PC-9 (cell line): Measurements from ENCODE around the gene FAM180B. TPM values are rescaled to one million over a fixed set of nuclear protein-coding genes. Genes with fewer than 3 reads are reported as not detected.

Source experiments
- BruUV-seq: library from RNA; stranded (reverse); fragments of 400-500 nt; replicated peaks from 2 replicates; lab custom pipeline; 2021; lab: Mats Ljungman, UMichigan
- CTCF ChIA-PET: fragments of 300-600 bp; sonication (Branson Sonifier 250); formaldehyde crosslinking; loops from one replicate; lab custom pipeline; 2022; ENCODE audit warnings: antibody characterized with exemption; lab: Charles Lee
- POLR2A ChIA-PET: fragments of 300-600 bp; sonication (Branson Sonifier 250); formaldehyde crosslinking; loops from one replicate; lab custom pipeline; 2022; ENCODE audit warnings: antibody characterized with exemption; ENCODE audit not compliant: unreplicated experiment; lab: Charles Lee
- DNase-seq, 2 experiments: peaks; one replicate each; pipeline versions ENCODE4 v3.0.0 to v3.0.0-alpha.2; 2015 to 2022; ENCODE audit warnings: mixed read lengths in 1 of 2
- H2AFZ ChIP-seq: fragments of 200-600 bp; sonication (generic); 2 replicates; pipeline ENCODE4 v1.8.1; 2017; ENCODE audit warnings: antibody characterized with exemption
- H3F3A ChIP-seq: fragments of 200-600 bp; sonication (generic); 2 replicates; pipeline ENCODE4 v1.8.1; 2017; ENCODE audit warnings: antibody characterized with exemption, mild to moderate bottlenecking, low read depth; ENCODE audit not compliant: insufficient read depth
- H3K27ac ChIP-seq: fragments of 200-600 bp; sonication (generic); 2 replicates; pipeline ENCODE4 v1.6.1; 2016; ENCODE audit warnings: mixed run types
- H3K27me3 ChIP-seq: fragments of 200-600 bp; sonication (generic); 2 replicates; pipeline ENCODE4 v1.6.1; 2016; ENCODE audit warnings: low read depth, mixed run types; ENCODE audit not compliant: insufficient read depth
- H3K36me3 ChIP-seq: fragments of 200-600 bp; sonication (generic); 2 replicates; pipeline ENCODE4 v1.6.1; 2016; ENCODE audit warnings: low read depth, mixed run types
- H3K4me1 ChIP-seq: fragments of 200-600 bp; sonication (generic); replicated peaks from 2 replicates; pipeline ENCODE4 v1.6.1; 2016; ENCODE audit warnings: mixed run types; ENCODE audit not compliant: insufficient read depth
- H3K4me2 ChIP-seq: fragments of 200-600 bp; sonication (generic); 2 replicates; pipeline ENCODE4 v1.6.1; 2017; ENCODE audit warnings: mixed run types
- H3K4me3 ChIP-seq: fragments of 200-600 bp; sonication (generic); 2 replicates; pipeline ENCODE4 v1.6.1; 2016; ENCODE audit warnings: mixed run types
- H3K79me2 ChIP-seq: fragments of 200-600 bp; sonication (generic); 2 replicates; pipeline ENCODE4 v1.6.1; 2017; ENCODE audit warnings: low read depth, mixed run types
- H3K9me2 ChIP-seq: fragments of 200-600 bp; sonication (generic); 2 replicates; pipeline ENCODE4 v1.8.1; 2017; ENCODE audit warnings: mild to moderate bottlenecking; ENCODE audit not compliant: insufficient read depth
- H3K9me3 ChIP-seq: fragments of 200-600 bp; sonication (generic); 2 replicates; pipeline ENCODE4 v1.8.1; 2016; ENCODE audit warnings: low read depth; ENCODE audit not compliant: insufficient read depth
- H4K20me1 ChIP-seq: fragments of 200-600 bp; sonication (generic); 2 replicates; pipeline ENCODE4 v1.8.1; 2017; ENCODE audit not compliant: insufficient read depth
- CTCF ChIP-seq: fragments of 200-600 bp; sonication (generic); conservative IDR thresholded peaks from 2 replicates; pipeline ENCODE4 v1.6.1; 2017; ENCODE audit warnings: mixed run types, antibody characterized with exemption, mild to moderate bottlenecking, moderate library complexity
- EZH2 ChIP-seq: fragments of 200-600 bp; sonication (generic); IDR thresholded peaks from 2 replicates; pipeline ENCODE4 v1.8.0; 2017; ENCODE audit warnings: antibody characterized with exemption, low read depth
- intact Hi-C: fragments of 100-400 bp; cut with micrococcal nuclease; formaldehyde crosslinking; loops from one replicate; pipeline ENCODE4 v1.10.0; 2022; ENCODE audit not compliant: unreplicated experiment
- total RNA-seq: library from RNA; stranded (reverse); gene quantifications from 2 replicates; pipeline ENCODE4 v1.2.3, GENCODE V29; 2021

Gene FAM180B
- total RNA-seq, 1 experiment from 2014 or later = not detected

GRCh38 chr11:47587723-47588326 is 1.3 kb downstream of the FAM180B start:
- Histone ChIP-seq H3K36me3 (no peaks in the 10 kb centered on the region), H3F3A (peaks cover 7% of the 10 kb centered on the region; the same call in 1 of the 2 replicates), H3K9me2 (no peaks in the 10 kb centered on the region), H2AFZ (no peak overlapping the region), H3K4me1 (no peaks in the 10 kb centered on the region), H3K79me2 (no peaks in the 10 kb centered on the region), H3K9me3 (no peaks in the 10 kb centered on the region), H4K20me1 (no peaks in the 10 kb centered on the region), H3K4me2 (no peak overlapping the region), H3K27me3 (peaks cover 2% of the 10 kb centered on the region; the same call in 1 of the 2 replicates), H3K27ac (no peak overlapping the region), H3K4me3 (no peak overlapping the region)
- intact Hi-C loops = no loop called here
- POLR2A ChIA-PET = interaction anchor here (0.6 kb wide), 1 partner anchor 48 kb away, joined by 4 read pairs; no protein-coding TSS in a partner anchor
- CTCF ChIA-PET = no interaction called here
- BruUV-seq = no TSS peak
- no peak for TF ChIP-seq CTCF
- no peak for TF ChIP-seq EZH2
- no peak for DNase-seq

GRCh38 chr11:47589118-47589517 is 2.6 kb downstream of the FAM180B start:
- BruUV-seq = no TSS peak
- Histone ChIP-seq H3K36me3 (no peaks in the 10 kb centered on the region), H3F3A (peaks cover 7% of the 10 kb centered on the region; the same call in 1 of the 2 replicates), H3K9me2 (no peaks in the 10 kb centered on the region), H3K9me3 (no peaks in the 10 kb centered on the region), H3K27me3 (peaks cover 14% of the 10 kb centered on the region; the same call in 1 of the 2 replicates), H3K79me2 (no peaks in the 10 kb centered on the region), H4K20me1 (no peaks in the 10 kb centered on the region), H3K4me1 (no peaks in the 10 kb centered on the region), H3K27ac (no peak overlapping the region), H2AFZ (no peak overlapping the region), H3K4me3 (no peak overlapping the region), H3K4me2 (no peak overlapping the region)
- POLR2A ChIA-PET = no interaction called here
- CTCF ChIA-PET = no interaction called here
- intact Hi-C loops = no loop called here
- no peak for DNase-seq
- TF ChIP-seq CTCF = no peak
- TF ChIP-seq EZH2 = no peak

- ChIA-PET CTCF (no interaction called here), POLR2A (no interaction called here)
- peaks cover 7% of the 10 kb centered on the region; the same call in 1 of the 2 replicates for H3F3A ChIP-seq
- H3K27ac ChIP-seq = no peak overlapping the region
- TF ChIP-seq CTCF (no peak), EZH2 (no peak)
- peaks cover 19% of the 10 kb centered on the region; the same call in 1 of the 2 replicates for H3K27me3 ChIP-seq
- H3K79me2 ChIP-seq = no peaks in the 10 kb centered on the region
- no peaks in the 10 kb centered on the region for H3K4me1 ChIP-seq
- no TSS peak for BruUV-seq
- H3K9me3 ChIP-seq = no peaks in the 10 kb centered on the region
- H2AFZ ChIP-seq = no peak overlapping the region
- DNase-seq = no peak
- H3K4me3 ChIP-seq = no peak overlapping the region
- no peaks in the 10 kb centered on the region for H3K36me3 ChIP-seq
- H3K4me2 ChIP-seq = no peak overlapping the region
- H3K9me2 ChIP-seq = no peaks in the 10 kb centered on the region
- no peaks in the 10 kb centered on the region for H4K20me1 ChIP-seq
- intact Hi-C loops = no loop called here
These were observed 3.1 kb downstream of the FAM180B start for GRCh38 chr11:47589584-47589976.
